ENCODE data around the gene PDE4B. TPM values are rescaled to one million over a fixed set of nuclear protein-coding genes. Genes with fewer than 3 reads are reported as not detected.

Gene PDE4B
- total RNA-seq, 2 experiments from 2014 or later: 2.4 to 3.1 TPM

GRCh38 chr1:66286307-66286706 lies 493.6 kb downstream of the PDE4B start:
- DNase-seq (ENCODE audit: low spot score): no peak
- Histone ChIP-seq H3K9me2 (ENCODE audit: insufficient read depth, low read length) (no peaks in the 10 kb centered on the region), H4K20me1 (ENCODE audit: insufficient read depth, low read length) (no peaks in the 10 kb centered on the region), H2AFZ (ENCODE audit: low read length) (no peak overlapping the region), H3K4me3 (ENCODE audit: low read depth, low read length, poor library complexity, severe bottlenecking) (no peak overlapping the region), H3K79me2 (ENCODE audit: insufficient read depth, low read depth, low read length) (no peaks in the 10 kb centered on the region), H3K9me3 (ENCODE audit: low read length) (no peaks in the 10 kb centered on the region), H3K4me1 (ENCODE audit: insufficient read depth, low read length, poor library complexity, severe bottlenecking) (peaks cover 36% of the 10 kb centered on the region), H3K4me2 (ENCODE audit: low read length) (no peak overlapping the region), H3K27ac (ENCODE audit: low read depth, low read length, poor library complexity, severe bottlenecking) (no peak overlapping the region), H3K36me3 (ENCODE audit: insufficient read depth, low read length) (no peaks in the 10 kb centered on the region)
- TF ChIP-seq EZH2phosphoT487 (IDR thresholded peaks at IDR 0.05; ENCODE audit: borderline replicate concordance, low read depth, low read length): no peak
- no peak for TF ChIP-seq CTCF (conservative IDR thresholded peaks at IDR 0.05; ENCODE audit: low read length)
- ChIA-PET POLR2A (interaction anchor here (0.8 to 3.2 kb wide), 4 partner anchors 12 to 56 kb away, joined by 3 to 15 read pairs (median 4); no protein-coding TSS in a partner anchor), CTCF (ENCODE audit: unreplicated experiment) (no interaction called here)
- intact Hi-C loops (cut with micrococcal nuclease; ENCODE audit: unreplicated experiment): no loop called here
- no TSS peak for BruUV-seq (replicated peaks)

GRCh38 chr1:66288048-66288447 lies 495.4 kb downstream of the PDE4B start:
- no TSS peak for BruUV-seq (replicated peaks)
- intact Hi-C loops (cut with micrococcal nuclease; ENCODE audit: unreplicated experiment): no loop called here
- H3K4me1 ChIP-seq (ENCODE audit: insufficient read depth, low read length, poor library complexity, severe bottlenecking): peaks cover 19% of the 10 kb centered on the region
- H3K4me3 ChIP-seq (ENCODE audit: low read depth, low read length, poor library complexity, severe bottlenecking): no peak overlapping the region
- TF ChIP-seq EZH2phosphoT487 (IDR thresholded peaks at IDR 0.05; ENCODE audit: borderline replicate concordance, low read depth, low read length): no peak
- TF ChIP-seq CTCF (conservative IDR thresholded peaks at IDR 0.05; ENCODE audit: low read length): no peak
- no peak overlapping the region for H3K4me2 ChIP-seq (ENCODE audit: low read length)
- H4K20me1 ChIP-seq (ENCODE audit: insufficient read depth, low read length): no peaks in the 10 kb centered on the region
- DNase-seq (ENCODE audit: low spot score): no peak
- no peaks in the 10 kb centered on the region for H3K79me2 ChIP-seq (ENCODE audit: insufficient read depth, low read depth, low read length)
- ChIA-PET CTCF (ENCODE audit: unreplicated experiment) (no interaction called here), POLR2A (interaction anchor here (3.2 kb wide), 1 partner anchor 11 kb away, joined by 15 read pairs; no protein-coding TSS in a partner anchor)
- H3K36me3 ChIP-seq (ENCODE audit: insufficient read depth, low read length): no peaks in the 10 kb centered on the region
- no peak overlapping the region for H2AFZ ChIP-seq (ENCODE audit: low read length)
- no peaks in the 10 kb centered on the region for H3K9me3 ChIP-seq (ENCODE audit: low read length)
- H3K27ac ChIP-seq (ENCODE audit: low read depth, low read length, poor library complexity, severe bottlenecking): no peak overlapping the region
- no peaks in the 10 kb centered on the region for H3K9me2 ChIP-seq (ENCODE audit: insufficient read depth, low read length)

GRCh38 chr1:66290761-66291530 lies 498.3 kb downstream of the PDE4B start:
- H3K36me3 ChIP-seq (ENCODE audit: insufficient read depth, low read length): no peaks in the 10 kb centered on the region
- H3K4me1 ChIP-seq (ENCODE audit: insufficient read depth, low read length, poor library complexity, severe bottlenecking): peaks cover 2% of the 10 kb centered on the region
- H3K4me3 ChIP-seq (ENCODE audit: low read depth, low read length, poor library complexity, severe bottlenecking): no peak overlapping the region
- H3K79me2 ChIP-seq (ENCODE audit: insufficient read depth, low read depth, low read length): no peaks in the 10 kb centered on the region
- ChIA-PET POLR2A (interaction anchor here (0.5 to 3.3 kb wide), 7 partner anchors 8 to 40 kb away, joined by 3 to 20 read pairs (median 3); no protein-coding TSS in a partner anchor), CTCF (ENCODE audit: unreplicated experiment) (interaction anchor here (0.5 to 1.7 kb wide), 2 partner anchors 12 to 18 kb away, joined by 3 to 4 read pairs; no protein-coding TSS in a partner anchor)
- TF ChIP-seq CTCF (conservative IDR thresholded peaks at IDR 0.05; ENCODE audit: low read length): no peak
- no peak for TF ChIP-seq EZH2phosphoT487 (IDR thresholded peaks at IDR 0.05; ENCODE audit: borderline replicate concordance, low read depth, low read length)
- DNase-seq (ENCODE audit: low spot score): no peak
- no TSS peak for BruUV-seq (replicated peaks)
- H3K27ac ChIP-seq (ENCODE audit: low read depth, low read length, poor library complexity, severe bottlenecking): no peak overlapping the region
- no peak overlapping the region for H3K4me2 ChIP-seq (ENCODE audit: low read length)
- intact Hi-C loops (cut with micrococcal nuclease; ENCODE audit: unreplicated experiment): no loop called here
- no peaks in the 10 kb centered on the region for H3K9me2 ChIP-seq (ENCODE audit: insufficient read depth, low read length)
- no peaks in the 10 kb centered on the region for H3K9me3 ChIP-seq (ENCODE audit: low read length)
- H4K20me1 ChIP-seq (ENCODE audit: insufficient read depth, low read length): no peaks in the 10 kb centered on the region
- no peak overlapping the region for H2AFZ ChIP-seq (ENCODE audit: low read length)
